Stimulated activated CD8-positive, alpha-beta memory T cell treated with anti-CD3 and anti-CD28 coated beads, Interleukin-2, amount 100 ng/mL, for 48 hours (primary cell): Measurements from ENCODE around the gene ZFYVE26.
A peak's percentile ranks its signal among the peaks of the same experiment; 100 is the strongest.
"Not testable (repeated sequence)": the region's sequence is repeated elsewhere in the genome, so short reads cannot be mapped to it uniquely, and the experiment has no call there.

Experiments used
- DNase-seq, 2 donors: peaks; one replicate each; pipeline ENCODE4 v3.0.0-alpha.2; 2020; ENCODE audit warnings: low read depth in 2 of 2

The ZFYVE26 gene

DNA sequence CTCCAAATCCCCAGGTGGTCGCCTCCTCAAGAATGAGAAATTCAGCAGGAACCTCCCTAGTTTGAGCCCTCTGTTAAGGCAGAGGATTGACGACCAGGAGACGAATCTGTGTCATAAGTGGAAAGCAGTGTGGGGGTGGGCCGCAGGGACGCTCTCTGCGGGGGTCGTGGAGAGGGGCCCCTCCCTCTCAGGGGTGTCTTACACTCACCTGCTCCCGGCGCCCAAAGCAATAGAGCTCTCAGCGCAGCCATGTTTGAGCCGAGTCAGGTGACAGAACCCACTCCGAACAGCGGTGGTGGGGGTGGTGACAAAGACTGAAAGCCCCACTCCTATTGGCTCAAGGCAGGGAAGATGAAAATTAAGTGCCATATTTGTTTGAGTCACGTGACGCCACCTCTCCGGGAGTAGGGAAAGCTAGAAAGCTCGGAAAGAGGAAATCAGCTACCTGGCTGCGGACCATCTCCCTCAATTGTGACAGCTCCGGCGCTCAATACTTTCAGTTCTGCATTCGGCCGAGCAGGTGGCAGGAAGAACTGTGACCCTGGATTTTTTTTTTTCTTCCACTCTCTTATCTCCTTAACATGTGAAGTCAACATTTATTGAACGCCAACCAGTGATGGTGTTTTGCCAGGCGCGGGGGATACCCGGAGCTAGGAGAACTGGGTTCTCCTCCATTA, at the start of gene ZFYVE26:
TSS of gene ZFYVE26 (minus strand) at position 265 of the 677 bp plus-strand sequence. CDS start 627 bp downstream, outside the sequence.
- DNase-seq: peak; percentile 78

DNA sequence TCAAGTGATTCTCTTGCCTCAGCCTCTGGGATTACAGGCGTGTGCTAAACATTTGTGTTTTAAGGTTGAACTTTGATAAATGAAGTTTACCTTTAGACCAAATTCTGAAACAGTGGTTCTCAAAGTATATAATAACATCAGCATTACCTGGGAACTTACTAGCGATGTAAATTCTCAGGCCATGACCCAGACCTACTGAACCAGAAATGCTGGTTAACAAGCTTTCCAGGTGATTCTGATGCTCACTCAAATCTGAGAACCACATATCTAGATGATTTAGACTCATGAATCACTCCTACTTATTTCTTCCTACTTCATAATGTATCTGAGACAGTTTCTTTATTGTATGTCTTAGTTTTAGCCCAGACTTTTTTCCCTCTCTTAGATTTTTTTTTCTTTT, 46.8 kb upstream of the ZFYVE26 start:
- no peak for DNase-seq

DNA sequence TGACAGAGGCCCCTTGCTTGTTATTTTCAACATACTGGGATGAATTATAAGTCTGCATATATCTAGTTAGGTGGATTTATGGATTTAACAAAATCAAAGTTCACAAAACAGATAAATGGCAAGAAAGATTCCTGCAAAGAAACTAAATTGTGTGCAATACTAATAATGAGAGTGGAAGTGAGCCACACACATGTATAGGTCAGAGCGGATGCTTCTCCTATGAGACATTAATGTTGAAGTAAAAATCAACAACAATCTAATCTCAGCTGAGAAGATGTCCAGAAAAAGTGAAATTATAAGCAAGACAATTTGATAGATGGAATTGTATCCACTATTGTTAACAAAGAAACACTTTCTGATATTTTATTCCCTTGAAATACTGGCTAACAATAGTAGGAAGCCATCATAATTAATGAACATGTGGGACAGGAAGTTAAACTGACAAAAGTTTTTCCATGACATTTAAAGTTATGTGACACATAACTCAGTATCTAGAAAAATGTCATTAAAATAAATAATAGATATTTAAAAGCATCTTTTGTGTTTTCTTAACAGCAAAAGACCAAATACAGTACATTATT, 42.9 kb upstream of the ZFYVE26 start:
- no peak for DNase-seq

DNA sequence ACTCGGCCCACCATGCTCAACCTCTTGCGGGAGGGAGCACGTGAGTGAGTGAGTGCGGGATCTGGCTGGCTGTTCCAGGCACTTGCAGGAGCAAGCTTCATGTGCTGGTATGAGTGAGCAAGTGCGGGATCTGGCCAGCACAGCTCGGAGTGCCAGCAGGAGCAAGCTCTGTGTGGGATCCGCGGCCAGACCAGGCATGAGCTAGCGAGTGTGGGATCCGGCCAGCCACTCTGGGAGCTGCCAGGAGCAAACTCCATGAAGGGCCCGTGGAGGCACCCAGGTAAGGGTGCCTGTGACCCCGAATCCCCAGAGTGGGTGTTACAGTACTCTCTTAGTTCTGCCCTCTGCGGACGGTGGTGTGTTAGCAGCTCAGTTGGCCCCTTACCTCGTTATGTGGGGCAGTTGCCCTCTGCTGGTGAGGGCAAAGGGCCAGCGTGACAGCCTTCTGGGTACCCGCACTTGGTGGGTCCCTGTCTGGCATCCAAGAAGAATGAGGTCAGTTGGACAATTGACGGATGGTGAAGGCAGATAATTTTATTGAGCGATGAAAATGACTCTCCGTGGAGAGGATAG, 41.5 kb upstream of the ZFYVE26 start:
- no peak for DNase-seq

DNA sequence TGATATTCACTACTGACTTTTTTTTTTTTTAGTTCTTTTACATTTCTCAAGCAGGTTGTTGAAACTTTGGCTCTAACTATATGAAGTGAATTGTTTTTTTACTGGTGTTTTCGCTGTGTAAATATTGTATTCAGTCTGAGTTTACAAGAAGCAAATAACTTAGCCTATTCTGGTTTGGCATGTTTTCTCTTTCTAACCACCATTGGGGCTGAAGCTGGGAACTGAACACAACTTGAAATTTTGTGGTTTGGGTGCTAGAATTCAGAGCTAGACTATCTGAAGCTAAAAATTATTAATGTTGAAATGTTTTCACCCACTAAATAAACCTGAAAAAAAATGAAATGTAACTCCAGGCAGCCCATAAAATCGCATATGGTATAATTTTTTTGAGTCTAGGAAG, 40.4 kb upstream of the ZFYVE26 start:
- no peak for DNase-seq

DNA sequence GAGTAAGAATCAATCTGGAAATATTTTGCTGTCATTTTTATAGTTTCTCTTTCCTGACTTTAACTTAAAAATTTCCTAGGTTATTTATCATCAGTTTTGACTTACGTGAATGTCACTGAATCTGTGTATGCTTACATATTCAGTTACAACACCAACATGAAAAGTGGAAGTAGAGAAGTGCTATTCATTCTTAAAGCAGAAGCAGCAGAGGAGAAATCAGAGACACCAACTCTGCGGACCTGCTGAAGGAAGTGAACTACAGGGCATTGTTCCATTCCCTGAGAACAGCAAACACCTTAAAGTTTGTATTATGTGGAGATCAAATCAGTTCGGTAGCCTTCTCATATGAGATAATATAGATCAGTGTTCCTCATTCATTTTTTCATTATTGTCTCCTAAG, 37.3 kb upstream of the ZFYVE26 start:
- no peak for DNase-seq

DNA sequence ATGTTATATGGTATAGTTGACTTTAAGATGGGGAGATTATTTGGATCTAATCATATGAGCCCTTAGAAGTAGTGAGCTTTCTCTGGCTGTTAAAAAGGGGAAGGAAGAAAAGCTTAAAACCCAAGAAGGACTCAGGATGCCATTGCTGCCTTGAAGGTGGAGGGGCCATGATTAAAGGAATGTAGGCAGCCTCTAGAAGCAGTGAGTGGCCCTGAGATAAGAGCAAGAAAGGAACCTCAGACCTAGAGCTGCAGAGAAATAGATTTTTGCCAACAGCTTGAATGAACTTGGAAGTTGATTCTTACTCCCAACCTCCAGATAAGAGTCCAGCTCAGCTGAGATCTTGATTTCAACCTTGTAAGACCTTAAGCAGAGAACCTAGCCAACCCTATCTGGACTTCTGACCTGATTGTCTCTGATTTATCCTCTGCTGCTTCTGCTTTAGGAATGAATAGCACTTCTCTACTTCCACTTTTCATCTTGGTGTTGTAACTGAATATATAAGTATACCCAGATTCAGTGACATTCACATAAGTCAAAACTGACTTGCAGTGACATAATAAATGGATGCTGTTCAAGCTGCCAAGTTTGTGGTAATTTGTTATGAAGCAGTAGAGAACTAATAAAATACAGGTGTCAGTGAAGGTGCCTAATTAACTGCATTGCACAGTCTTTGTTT, 36.7 kb upstream of the ZFYVE26 start:
- DNase-seq: no peak

DNA sequence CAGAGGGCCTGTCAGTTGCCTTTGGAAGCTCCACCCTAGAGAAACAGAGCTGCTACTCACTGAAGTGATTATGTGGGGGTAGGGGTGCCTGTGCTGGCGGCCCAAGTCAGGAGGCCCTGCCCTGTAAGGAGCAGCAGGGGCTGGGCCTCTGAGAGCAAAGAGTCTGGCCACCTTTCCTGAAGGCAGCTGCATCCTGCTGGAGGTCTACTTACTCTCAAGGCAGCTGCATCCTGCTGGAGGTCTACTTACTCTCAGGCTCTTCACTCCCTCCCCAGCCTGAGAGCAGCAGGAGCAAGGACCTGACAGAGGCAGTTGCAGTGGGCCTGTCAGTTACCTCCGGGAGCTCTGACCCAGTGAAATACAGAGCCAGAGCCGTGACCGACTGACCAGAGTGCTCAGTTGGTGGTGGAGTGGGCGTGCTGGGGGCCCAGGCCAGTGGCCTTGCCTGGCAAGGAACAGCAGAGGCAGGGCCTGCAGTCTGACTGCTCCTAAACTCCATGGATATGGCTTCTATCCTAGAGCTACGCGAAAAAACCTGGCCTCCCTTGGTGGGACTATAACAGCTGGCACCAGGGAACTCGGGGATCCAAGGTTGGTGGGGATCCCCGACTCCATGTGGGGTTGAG, 35.5 kb upstream of the ZFYVE26 start:
- DNase-seq: no peak

DNA sequence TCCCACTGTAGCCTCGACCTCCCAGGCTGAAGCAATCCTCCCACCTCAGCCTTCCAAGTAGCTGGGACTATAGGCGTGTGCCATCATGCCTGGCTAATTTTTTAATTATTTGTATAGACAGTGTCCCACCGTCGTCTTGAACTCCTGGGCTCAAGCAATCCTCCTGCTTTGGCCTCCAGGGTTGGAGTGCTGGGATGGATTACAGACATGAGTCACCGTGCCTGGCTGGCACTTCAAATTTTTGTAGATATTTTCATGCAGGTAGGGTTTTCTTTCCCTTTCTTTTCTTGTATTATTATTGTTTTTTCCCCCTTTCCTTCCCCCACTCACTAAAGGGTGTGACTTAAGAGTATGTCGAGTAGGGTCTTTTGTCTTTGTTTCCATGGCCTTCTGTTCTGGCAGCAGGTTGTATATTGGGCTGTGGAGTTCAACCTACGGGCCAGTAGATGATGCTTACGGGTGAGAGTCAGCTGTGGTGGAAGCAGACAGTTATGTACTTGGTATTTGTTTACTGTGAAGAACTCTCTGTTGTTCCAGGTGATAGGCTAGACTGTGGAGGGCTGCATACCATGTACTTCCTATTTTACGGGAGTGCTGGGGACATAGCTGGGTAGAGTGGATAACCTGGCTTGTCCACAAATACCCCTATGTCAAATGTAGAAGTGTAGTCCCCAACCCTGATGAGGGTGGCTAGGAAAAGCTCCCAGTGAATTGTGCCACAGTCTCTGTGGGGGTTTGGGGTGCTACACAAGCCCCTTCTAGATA, 33.9 kb upstream of the ZFYVE26 start:
- no peak for DNase-seq

DNA sequence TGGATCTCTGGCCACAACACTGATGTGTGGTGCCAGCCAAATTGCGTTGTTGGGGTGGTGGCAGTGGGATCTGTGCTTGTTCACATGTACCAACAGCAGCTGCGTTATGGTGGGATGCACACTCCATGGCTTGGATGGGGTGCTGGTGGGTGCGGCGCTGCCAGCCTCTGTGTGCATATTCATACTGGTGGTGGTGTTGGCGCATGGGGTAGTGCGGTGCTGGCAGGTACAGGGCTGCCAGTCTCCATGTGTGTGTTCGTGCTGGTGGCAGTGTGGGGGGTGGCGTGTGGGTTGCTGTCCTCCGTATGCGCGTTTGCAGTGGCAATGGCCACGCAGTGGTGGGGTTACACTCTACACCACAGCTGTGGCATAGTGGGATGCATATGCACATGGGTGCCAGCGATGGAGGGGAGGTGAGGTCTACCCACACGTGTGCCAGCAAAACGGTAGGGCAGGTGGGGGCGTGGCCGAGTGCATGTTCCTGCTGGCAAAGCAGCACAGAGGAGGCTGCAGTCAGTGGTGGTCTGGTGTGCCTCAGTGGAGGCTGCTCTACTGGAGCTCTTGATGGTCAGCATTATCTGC, 29.7 kb upstream of the ZFYVE26 start:
- no peak for DNase-seq

DNA sequence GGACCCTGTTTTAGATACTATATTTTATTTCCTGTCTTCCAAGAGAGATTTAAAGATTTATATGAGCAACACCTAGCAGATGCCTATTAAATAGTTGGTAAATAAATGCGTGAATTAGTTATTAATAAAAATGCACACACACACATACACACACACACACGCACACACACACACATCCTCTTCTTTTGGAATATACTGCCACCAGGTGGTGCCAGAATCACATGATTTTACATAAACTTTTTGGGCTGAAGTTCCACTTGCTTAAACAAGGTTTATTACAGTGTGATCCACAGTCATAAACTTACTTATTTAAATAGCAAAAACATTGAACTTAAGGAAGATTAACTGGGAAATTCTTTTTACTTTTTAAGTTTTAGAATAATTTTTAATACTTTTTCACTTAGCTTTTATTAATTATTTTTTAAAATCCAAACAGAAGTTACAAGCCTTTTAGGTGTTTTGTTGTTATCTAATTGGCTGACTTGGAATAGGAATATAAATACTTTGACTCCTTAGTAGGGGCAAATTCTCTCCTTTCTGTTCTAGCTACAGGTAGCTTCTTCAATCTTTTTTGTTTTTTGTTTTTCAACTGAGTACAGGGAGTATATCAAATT, 20.7 kb upstream of the ZFYVE26 start:
- DNase-seq: no peak

DNA sequence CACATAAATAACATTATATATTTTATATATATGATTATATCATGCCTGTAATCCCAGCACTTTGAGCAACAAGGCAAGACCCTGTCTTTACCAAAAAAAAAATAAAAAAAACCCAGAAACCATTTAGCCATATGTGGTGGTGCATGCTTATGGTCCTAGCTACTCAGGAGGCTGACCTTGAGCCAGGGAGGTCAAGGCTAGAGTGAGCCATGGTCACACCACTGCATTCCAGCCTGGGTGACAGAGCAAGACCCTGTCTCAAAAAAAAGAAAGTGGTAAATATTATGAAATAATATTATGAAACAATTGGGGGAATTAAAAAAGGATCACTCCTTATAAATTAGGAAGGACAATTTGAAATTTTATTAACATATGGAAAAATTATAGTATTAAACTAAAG, 19.2 kb upstream of the ZFYVE26 start:
- no peak for DNase-seq

DNA sequence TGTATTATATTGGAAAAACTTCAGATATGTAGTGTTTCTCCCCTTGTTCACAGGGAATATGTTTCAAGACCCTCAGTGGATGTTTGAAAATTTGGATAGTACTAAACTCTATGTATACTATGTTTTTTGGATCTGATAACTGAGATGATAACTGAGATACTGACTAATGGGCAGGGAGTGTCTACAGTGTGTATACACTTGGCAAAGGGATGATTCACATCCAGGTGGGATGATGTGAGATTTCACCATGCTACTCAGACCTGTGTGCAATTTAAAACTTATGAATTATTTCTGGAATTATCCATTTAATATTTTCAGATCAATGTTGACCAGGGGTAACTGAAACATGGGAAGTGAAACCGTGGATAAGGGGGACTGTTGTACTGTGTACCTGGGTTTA, 17.0 kb upstream of the ZFYVE26 start:
- DNase-seq: no peak

DNA sequence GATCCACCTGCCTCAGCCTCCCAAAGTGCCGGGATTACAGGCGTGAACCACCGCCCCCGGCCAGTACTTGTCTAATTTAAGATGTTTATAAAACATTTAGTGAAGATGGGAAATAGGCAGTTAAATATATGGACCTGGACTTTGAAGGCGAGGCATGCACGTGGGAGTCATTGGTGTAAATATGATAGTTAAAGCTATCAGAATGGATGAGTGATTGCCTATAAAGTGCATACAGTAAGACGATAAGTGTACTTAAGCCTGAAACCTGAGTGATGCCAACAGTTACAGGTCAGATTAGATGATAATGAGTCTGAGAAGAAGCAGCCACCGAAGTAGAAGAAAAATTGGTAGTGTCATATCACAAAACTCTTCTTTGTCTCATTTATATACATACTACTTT, 14.7 kb upstream of the ZFYVE26 start:
- DNase-seq: no peak

DNA sequence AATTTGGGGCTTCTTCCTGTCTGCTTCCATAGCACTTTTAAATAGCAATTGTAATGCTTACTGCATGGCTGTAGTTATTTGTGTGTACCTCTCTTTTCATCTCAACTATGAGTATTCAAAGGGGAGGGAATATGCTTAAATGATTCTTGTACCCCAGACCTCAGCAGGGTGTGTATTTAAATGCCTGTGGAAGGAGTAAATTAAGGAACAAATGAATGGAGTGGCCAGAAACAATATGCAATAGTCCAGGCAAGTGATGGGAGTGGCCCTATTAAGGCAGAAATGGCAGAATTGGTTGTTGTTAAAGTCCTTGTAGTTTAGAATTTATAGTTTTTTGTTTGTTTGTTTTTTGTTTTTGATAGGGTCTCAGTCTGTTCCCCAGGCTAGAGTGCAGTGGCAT, 4.7 kb upstream of the ZFYVE26 start:
- no peak for DNase-seq

DNA sequence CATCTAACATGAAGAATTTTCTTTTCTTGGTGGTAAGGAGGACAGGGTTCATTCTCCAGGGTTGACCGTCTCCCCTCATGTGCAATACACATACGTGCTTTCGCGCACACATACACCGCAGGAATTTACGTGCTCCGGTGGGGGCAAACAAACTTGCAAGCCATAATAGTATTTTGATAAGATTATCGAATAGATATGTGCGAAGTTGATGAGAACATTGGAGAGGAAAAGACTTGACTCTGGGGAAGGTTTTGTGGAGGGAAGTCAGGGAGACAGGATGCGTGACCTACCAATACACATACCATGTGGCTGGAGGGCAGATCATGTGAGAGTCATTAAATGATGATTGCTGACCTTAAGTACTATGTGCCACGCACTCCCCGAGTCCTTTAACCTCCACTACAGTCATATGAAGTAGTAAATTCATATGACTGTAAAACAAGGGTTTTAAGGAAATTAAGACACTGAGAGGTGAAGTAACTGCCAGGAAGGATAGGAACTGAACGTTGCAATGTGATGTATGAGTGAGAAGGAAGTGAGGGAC, 4.1 kb upstream of the ZFYVE26 start:
- no peak for DNase-seq

DNA sequence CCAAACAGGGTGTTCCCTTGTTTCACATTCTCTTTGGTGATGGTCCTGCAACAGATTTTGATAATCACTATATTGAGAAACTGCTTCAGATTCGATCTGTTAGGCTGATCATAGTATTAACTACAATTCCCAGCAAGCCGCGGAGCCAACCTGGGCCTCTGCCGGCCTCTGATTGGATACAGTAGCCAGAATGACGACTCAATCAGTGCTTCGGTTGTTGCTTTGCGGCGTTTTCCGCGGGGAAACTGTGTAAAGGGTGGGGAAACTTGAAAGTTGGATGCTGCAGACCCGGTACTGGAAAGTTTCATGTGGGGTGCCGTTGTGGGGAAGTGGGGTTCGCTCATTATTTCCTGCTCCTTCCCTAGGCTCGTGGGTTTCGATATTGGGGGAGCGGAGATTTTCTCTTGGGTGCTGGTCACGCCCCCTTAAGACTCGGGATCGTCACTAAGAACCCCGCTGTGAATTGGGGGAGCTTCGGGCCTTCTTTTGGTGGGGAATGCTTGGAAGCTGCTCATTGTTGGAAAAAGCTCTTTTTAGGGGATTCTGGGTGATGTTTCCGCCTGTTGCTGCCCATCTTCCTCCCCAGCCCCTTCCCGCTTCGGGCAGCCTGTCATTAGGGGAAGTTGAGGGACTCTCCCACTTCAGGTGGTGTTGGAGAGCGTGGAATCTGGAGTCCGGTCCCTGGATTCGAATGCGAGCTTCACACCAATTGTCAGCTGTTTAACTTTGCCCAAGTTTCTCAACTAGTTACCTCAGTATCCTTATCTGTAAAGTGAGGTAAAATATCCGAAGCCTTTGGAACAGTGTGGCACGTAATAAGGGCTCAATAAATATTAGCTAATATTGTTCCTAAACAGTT, 3.4 kb upstream of the ZFYVE26 start, which contains the start of gene RAD51B:
TSS of gene RAD51B (plus strand) at position 217 of the 859 bp plus-strand sequence.
- peak; percentile 69 to 74 for DNase-seq

DNA sequence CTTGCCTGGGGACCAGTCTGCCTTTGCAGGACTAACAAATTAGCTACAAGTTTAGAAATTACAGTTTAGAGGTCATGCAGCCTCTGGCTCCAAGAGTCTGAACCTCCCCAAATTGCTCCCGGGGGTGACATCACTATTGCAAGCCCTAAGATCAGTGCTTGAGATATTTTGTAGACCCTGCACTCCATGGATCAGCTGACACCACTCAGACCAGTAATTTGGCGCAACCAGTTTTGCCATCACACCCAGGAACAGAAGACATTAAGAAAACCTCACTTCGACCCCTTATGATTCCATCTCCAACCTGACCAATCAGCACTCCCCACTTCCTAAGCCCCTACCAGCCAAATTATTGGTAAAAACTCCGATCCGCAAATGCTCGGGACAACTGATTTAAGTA, 2.1 kb upstream of the ZFYVE26 start:
- DNase-seq: not testable (repeated sequence)

DNA sequence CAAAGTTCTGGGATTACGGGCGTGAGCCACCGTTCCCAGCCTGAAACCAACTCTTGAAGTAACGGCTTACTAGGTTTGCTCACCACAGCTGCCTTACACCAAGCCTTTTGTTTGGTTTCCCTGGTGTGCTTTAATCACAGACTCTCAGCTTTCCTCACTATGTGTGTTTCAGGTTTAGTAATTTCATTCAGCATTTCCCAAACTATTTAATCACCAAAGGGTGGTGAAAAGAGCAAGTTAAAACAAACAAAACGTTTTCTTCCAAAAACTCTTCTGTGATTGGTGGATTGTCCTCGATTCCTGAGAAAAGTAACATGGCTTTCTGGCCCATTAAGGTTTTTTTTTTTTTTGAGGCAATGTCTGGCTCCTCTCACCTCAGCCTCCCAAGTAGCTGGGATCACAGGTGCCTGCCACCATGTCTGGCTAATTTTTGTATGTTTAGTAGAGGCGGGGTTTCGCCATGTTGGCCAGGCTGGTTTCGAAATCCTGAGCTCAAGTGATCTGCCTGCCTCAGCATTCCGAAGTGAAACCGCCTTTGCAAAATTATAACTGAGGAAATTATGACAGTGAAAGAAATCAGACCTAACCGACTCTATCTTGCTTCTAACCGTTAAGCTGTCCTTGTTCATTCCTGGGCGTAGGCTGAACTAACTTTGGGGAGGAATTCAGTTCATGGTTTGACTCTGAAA, 1.5 kb upstream of the ZFYVE26 start:
- DNase-seq: no peak
